ENCODE results near the gene VAPA. TPM values are rescaled to one million over a fixed set of nuclear protein-coding genes. Genes with fewer than 3 reads are reported as not detected.

VAPA gene
- polyA plus RNA-seq, 1 donor (not counting 4 experiments of a cell fraction or from before 2014, with no cell fraction given), result 350 TPM

DNA sequence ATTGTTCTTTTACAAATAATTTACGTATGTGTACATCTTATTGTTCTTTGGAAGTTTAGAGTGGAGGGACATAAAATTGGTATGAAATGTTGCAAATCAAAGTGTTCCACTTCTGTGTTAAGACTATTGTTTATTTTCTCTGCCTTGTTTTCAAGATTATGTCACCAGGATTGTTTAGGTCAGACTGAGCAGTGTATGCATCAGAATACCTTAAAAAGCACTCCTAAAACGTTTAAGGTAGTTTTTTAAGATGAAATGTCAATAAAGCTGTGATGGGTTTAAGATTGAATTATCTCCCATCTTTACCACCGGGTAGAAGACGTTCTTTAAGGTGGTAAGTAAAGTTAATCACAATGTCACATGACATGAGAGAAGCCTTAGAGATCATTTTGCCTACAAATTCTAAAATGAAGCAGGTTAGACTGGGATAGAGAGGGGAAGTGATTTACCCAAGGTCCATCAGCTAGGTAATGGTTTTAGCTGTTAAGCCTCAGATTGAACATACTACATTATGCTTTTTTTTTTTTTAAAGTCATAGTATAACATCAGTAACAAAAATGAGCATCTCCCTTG is 10.6 kb downstream of the VAPA start:
- H4K20me1 ChIP-seq (ENCODE audit: control insufficient read depth, extremely low read depth, insufficient read depth, low read length), result peaks cover 28% of the 10 kb centered on the region
- H3K9ac ChIP-seq (ENCODE audit: control insufficient read depth, extremely low read depth, insufficient read depth, low read length), result no peak overlapping the region
- no peak overlapping the region for H3K4me3 ChIP-seq (ENCODE audit: control insufficient read depth in 2 of 3, extremely low read depth in 1 of 3, insufficient read depth in 2 of 3, low read depth in 1 of 3, low read length in 3 of 3)
- TF ChIP-seq EZH2 (IDR thresholded peaks at IDR 0.05; ENCODE audit: low read length), result no peak
- TF ChIP-seq, protein P1, sequence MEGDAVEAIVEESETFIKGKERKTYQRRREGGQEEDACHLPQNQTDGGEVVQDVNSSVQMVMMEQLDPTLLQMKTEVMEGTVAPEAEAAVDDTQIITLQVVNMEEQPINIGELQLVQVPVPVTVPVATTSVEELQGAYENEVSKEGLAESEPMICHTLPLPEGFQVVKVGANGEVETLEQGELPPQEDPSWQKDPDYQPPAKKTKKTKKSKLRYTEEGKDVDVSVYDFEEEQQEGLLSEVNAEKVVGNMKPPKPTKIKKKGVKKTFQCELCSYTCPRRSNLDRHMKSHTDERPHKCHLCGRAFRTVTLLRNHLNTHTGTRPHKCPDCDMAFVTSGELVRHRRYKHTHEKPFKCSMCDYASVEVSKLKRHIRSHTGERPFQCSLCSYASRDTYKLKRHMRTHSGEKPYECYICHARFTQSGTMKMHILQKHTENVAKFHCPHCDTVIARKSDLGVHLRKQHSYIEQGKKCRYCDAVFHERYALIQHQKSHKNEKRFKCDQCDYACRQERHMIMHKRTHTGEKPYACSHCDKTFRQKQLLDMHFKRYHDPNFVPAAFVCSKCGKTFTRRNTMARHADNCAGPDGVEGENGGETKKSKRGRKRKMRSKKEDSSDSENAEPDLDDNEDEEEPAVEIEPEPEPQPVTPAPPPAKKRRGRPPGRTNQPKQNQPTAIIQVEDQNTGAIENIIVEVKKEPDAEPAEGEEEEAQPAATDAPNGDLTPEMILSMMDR (optimal IDR thresholded peaks at IDR 0.05 in 1 of 3, IDR thresholded peaks at IDR 0.05 in 1 of 3, conservative IDR thresholded peaks at IDR 0.05 in 1 of 3; ENCODE audit: extremely low read depth in 1 of 3, insufficient read depth in 2 of 3, low read length in 3 of 3), result no peak
- DNase-seq (ENCODE audit: low read depth, low spot score) (no peak), FAIRE-seq (no peak)
- no peaks in the 10 kb centered on the region for H3K27me3 ChIP-seq (ENCODE audit: control insufficient read depth, extremely low read depth, insufficient read depth, low read length)
- H2AFZ ChIP-seq (ENCODE audit: control insufficient read depth, low read length), result no peak overlapping the region
- dilution Hi-C loops (cut with MboI; ENCODE audit: extremely low pct_ligation_motif_present, low sequenced_read_pairs), result no loop called here
- peak overlapping the region; percentile 33 for H3K4me2 ChIP-seq (ENCODE audit: control insufficient read depth, extremely low read depth, insufficient read depth, low read depth, low read length)
- peaks cover 98% of the 10 kb centered on the region for H3K79me2 ChIP-seq (ENCODE audit: control insufficient read depth, insufficient read depth, low read length)
- no peaks in the 10 kb centered on the region for H3K9me3 ChIP-seq (ENCODE audit: control insufficient read depth, low read depth, low read length)
- H3K9me1 ChIP-seq (ENCODE audit: control insufficient read depth, extremely low read depth, insufficient read depth, low read length), result peaks cover 4% of the 10 kb centered on the region
- peak overlapping the region; percentile 5 for H3K27ac ChIP-seq (ENCODE audit: control insufficient read depth, insufficient read depth, low read length)
- H3K36me3 ChIP-seq (ENCODE audit: control insufficient read depth in 2 of 2, extremely low read depth in 1 of 2, insufficient read depth in 2 of 2, low read length in 2 of 2), result no peaks in the 10 kb centered on the region
- peaks cover 45% of the 10 kb centered on the region for H3K4me1 ChIP-seq (ENCODE audit: control insufficient read depth, extremely low read depth, insufficient read depth, low read length)

DNA sequence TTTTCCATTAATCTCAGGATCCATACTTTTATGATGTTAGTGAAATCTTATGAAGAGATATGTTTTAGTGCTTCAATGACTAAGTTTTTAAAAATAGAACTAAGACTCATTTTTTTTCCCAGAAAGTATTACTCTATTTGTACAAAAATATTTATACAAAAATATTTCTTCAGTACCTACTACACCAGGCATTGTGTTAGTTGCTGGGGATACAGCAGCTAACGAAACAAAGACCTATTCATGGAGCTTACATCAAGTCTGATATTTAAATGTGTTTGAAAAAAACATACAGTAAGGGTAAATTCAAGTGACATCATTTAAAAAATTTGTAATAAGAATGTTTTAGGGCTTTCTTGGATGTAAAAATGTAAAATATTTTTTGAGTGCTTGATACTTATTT is 11.6 kb downstream of the VAPA start:
- peaks cover 97% of the 10 kb centered on the region for H3K79me2 ChIP-seq (ENCODE audit: control insufficient read depth, insufficient read depth, low read length)
- DNase-seq (ENCODE audit: low read depth, low spot score) (no peak), FAIRE-seq (no peak)
- no peaks in the 10 kb centered on the region for H3K27me3 ChIP-seq (ENCODE audit: control insufficient read depth, extremely low read depth, insufficient read depth, low read length)
- no peak overlapping the region for H2AFZ ChIP-seq (ENCODE audit: control insufficient read depth, low read length)
- H3K4me2 ChIP-seq (ENCODE audit: control insufficient read depth, extremely low read depth, insufficient read depth, low read depth, low read length), result no peak overlapping the region
- H3K4me3 ChIP-seq (ENCODE audit: control insufficient read depth in 2 of 3, extremely low read depth in 1 of 3, insufficient read depth in 2 of 3, low read depth in 1 of 3, low read length in 3 of 3), result no peak overlapping the region
- TF ChIP-seq, protein P1 (optimal IDR thresholded peaks at IDR 0.05 in 1 of 3, IDR thresholded peaks at IDR 0.05 in 1 of 3, conservative IDR thresholded peaks at IDR 0.05 in 1 of 3; ENCODE audit: extremely low read depth in 1 of 3, insufficient read depth in 2 of 3, low read length in 3 of 3), result no peak
- dilution Hi-C loops (cut with MboI; ENCODE audit: extremely low pct_ligation_motif_present, low sequenced_read_pairs), result no loop called here
- no peak overlapping the region for H3K9ac ChIP-seq (ENCODE audit: control insufficient read depth, extremely low read depth, insufficient read depth, low read length)
- no peaks in the 10 kb centered on the region for H3K36me3 ChIP-seq (ENCODE audit: control insufficient read depth in 2 of 2, extremely low read depth in 1 of 2, insufficient read depth in 2 of 2, low read length in 2 of 2)
- H3K9me3 ChIP-seq (ENCODE audit: control insufficient read depth, low read depth, low read length), result no peaks in the 10 kb centered on the region
- no peak overlapping the region for H3K27ac ChIP-seq (ENCODE audit: control insufficient read depth, insufficient read depth, low read length)
- H3K4me1 ChIP-seq (ENCODE audit: control insufficient read depth, extremely low read depth, insufficient read depth, low read length), result peaks cover 42% of the 10 kb centered on the region
- H4K20me1 ChIP-seq (ENCODE audit: control insufficient read depth, extremely low read depth, insufficient read depth, low read length), result peaks cover 22% of the 10 kb centered on the region
- H3K9me1 ChIP-seq (ENCODE audit: control insufficient read depth, extremely low read depth, insufficient read depth, low read length), result peaks cover 3% of the 10 kb centered on the region
